ENCODE measurements around the gene CGA. TPM values are rescaled to one million over a fixed set of nuclear protein-coding genes. Genes with fewer than 3 reads are reported as not detected.

The CGA gene
- total and polyA plus RNA-seq, 12 donors: 0.23 to 1.0 (median 0.59) TPM; not detected in 8

DNA sequence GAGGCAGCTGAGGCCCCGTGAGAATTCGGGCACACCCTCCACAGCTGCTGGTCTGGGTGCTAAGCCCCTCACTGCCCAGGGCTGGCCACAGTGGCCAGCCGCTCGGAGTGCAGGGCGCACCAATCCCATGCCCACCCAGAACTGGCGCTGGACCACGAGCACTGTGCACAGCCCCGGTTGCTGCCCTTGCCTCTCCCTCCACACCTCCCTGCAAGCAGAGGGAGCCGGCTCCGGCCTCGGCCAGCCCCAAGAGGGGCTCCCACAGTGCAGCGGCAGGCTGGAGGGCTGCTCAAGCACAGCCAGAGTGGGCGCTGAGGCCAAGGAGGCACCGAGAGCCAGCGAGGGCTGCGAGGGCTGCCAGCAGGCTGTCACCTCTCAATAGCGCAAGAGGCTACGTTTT is 35.0 kb downstream of the CGA start:
- 93 to 96% methylated on average over 18 of the region's 18 CpGs for WGBS, 2 donors
- peaks cover 0 to 3% (median 0%) of the 10 kb centered on the region in 11 donors for H3K9me3 ChIP-seq
- no peak overlapping the region for H3K27ac ChIP-seq
- peaks cover 0 to 14% (median 0%) of the 10 kb centered on the region in 7 donors for H3K27me3 ChIP-seq
- DNase-seq (no peak), ATAC-seq (no peak)
- intact Hi-C loops (cut with DNase I): loop anchor here in 2 of 10 donors (10.0 kb wide), 1 partner anchor 1805 kb away; no protein-coding TSS in a partner anchor
- H3K4me3 ChIP-seq: no peak overlapping the region
- no peak for TF ChIP-seq CTCF (IDR thresholded peaks at IDR 0.05)
- no peaks in the 10 kb centered on the region for H3K4me1 ChIP-seq
- H3K36me3 ChIP-seq: no peaks in the 10 kb centered on the region

DNA sequence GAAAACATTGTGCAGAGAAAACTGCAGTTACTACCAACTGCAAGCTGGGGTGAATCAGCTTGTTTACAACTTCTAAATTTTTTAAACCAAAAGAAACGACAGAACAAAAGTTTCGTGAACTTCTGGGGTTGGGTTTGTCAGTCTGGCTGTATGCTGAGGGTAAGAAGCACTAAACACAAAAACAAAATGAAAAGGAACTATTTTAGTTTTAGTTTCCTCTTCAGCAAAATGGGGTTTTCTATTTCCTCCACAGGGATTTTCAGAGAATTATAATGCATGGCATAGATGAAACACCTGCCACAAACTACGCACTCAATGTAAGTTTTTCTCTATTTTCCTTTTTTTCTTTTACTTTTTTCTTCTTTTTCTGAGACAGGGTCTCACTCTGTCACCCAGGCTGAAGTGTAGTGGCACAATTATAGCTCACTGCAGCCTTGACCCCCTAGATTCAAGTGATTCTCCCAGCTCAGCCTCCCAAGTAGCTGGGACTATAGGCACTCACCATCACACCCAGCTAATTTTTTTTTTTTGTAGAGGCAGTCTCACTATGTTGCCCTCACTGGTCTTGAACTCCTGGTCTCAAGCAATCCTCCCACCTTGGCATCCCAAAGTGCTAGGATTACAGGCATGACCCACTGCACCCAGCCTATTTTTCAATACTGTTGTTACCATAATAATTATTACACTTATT is 40.6 kb downstream of the CGA start:
- H3K4me3 ChIP-seq: no peak overlapping the region
- H3K4me1 ChIP-seq: no peaks in the 10 kb centered on the region
- DNase-seq: no peak
- no peaks in the 10 kb centered on the region for H3K36me3 ChIP-seq
- ATAC-seq: no peak
- 83 to 86% methylated on average over 3 of the region's 3 CpGs for WGBS, 2 donors
- no peak overlapping the region for H3K27ac ChIP-seq
- no peak for TF ChIP-seq CTCF (IDR thresholded peaks at IDR 0.05)
- intact Hi-C loops (cut with DNase I): no loop called here
- peaks cover 0 to 14% (median 0%) of the 10 kb centered on the region in 7 donors for H3K27me3 ChIP-seq
- peaks cover 0 to 3% (median 0%) of the 10 kb centered on the region in 11 donors for H3K9me3 ChIP-seq

- Histone ChIP-seq H3K9me3 (peaks cover 0 to 3% (median 0%) of the 10 kb centered on the region in 11 donors), H3K27ac (no peak overlapping the region), H3K27me3 (peaks cover 0 to 14% (median under 1%) of the 10 kb centered on the region in 7 donors), H3K4me1 (no peaks in the 10 kb centered on the region), H3K4me3 (no peak overlapping the region), H3K36me3 (no peaks in the 10 kb centered on the region)
- no peak for TF ChIP-seq CTCF (IDR thresholded peaks at IDR 0.05)
- ATAC-seq (no peak), DNase-seq (no peak)
- WGBS, 2 donors: 48 to 55% methylated on average over 1 of the region's 1 CpG
- intact Hi-C loops (cut with DNase I): no loop called here
Measured at GRCh38 chr6:87053312-87053711, 41.6 kb downstream of the CGA start.

- intact Hi-C loops (cut with DNase I): no loop called here
- Histone ChIP-seq H3K36me3 (no peaks in the 10 kb centered on the region), H3K4me3 (no peak overlapping the region), H3K27me3 (peaks cover 0 to 14% (median 5%) of the 10 kb centered on the region in 7 donors), H3K4me1 (no peaks in the 10 kb centered on the region), H3K9me3 (no peaks in the 10 kb centered on the region), H3K27ac (no peak overlapping the region)
- no peak for TF ChIP-seq CTCF (IDR thresholded peaks at IDR 0.05)
- ATAC-seq: no peak
- no peak for DNase-seq
- WGBS, 2 donors: 83% methylated on average over 1 of the region's 1 CpG
Measured at GRCh38 chr6:87049779-87050178, 45.1 kb downstream of the CGA start.
